Spleen (tissue), 11 donors: Measurements from ENCODE around the gene RETREG1. TPM values are rescaled to one million over a fixed set of nuclear protein-coding genes. Genes with fewer than 3 reads are reported as not detected.

Source experiments
- DNase-seq: peaks from one replicate; pipeline ENCODE4 v3.0.0-alpha.2; 2020
- H3K27ac ChIP-seq, 8 donors: fragments of 200-600 bp; sonication (generic) in 7 of 8; 1 replicate in 4 of 8; 2 replicates in 4 of 8; pipeline versions ENCODE4 v1.5.0 to v1.8.0; 2016 to 2021; ENCODE audit warnings: inconsistent platforms in 4 of 8, mild to moderate bottlenecking in 4 of 8, moderate library complexity in 1 of 8
- H3K27me3 ChIP-seq, 7 donors: fragments of 200-600 bp; sonication (generic) in 6 of 7; replicated peaks in 1 of 7; 1 replicate in 4 of 7; 2 replicates in 3 of 7; pipeline versions ENCODE4 v1.5.0 to v1.8.0; 2016 to 2021; ENCODE audit warnings: inconsistent platforms in 3 of 7, mild to moderate bottlenecking in 1 of 7
- H3K36me3 ChIP-seq, 6 donors: fragments of 200-600 bp; sonication (generic) in 5 of 6; 1 replicate in 4 of 6; 2 replicates in 2 of 6; pipeline versions ENCODE4 v1.5.0 to v1.8.0; 2016 to 2021; ENCODE audit warnings: inconsistent platforms in 2 of 6
- H3K4me1 ChIP-seq, 6 donors: fragments of 200-600 bp; sonication (generic) in 5 of 6; 1 replicate in 3 of 6; 2 replicates in 3 of 6; pipeline versions ENCODE4 v1.5.0 to v1.8.0; 2016 to 2021; ENCODE audit warnings: inconsistent platforms in 3 of 6
- H3K4me3 ChIP-seq, 8 donors: fragments of 200-600 bp; sonication (generic) in 7 of 8; 1 replicate in 4 of 8; 2 replicates in 4 of 8; pipeline versions ENCODE4 v1.5.0 to v1.8.0; 2016 to 2021; ENCODE audit warnings: inconsistent platforms in 4 of 8, mild to moderate bottlenecking in 4 of 8, moderate library complexity in 2 of 8
- H3K9me3 ChIP-seq, 8 donors: fragments of 200-600 bp; sonication (generic) in 7 of 8; 1 replicate in 4 of 8; 2 replicates in 4 of 8; pipeline versions ENCODE4 v1.5.0 to v1.8.0; 2016 to 2021; ENCODE audit warnings: inconsistent platforms in 4 of 8
- CTCF ChIP-seq, 11 experiments: fragments of 200-600 bp in 7 of 11; fragments of 450-650 bp in 4 of 11; sonication (generic) in 4 of 11; IDR thresholded peaks in 8 of 11; conservative IDR thresholded peaks in 3 of 11; 1 replicate in 7 of 11; 2 replicates in 4 of 11; pipeline versions ENCODE4 v1.4.0 to v1.8.0; 2016 to 2021; ENCODE audit warnings: antibody characterized with exemption in 11 of 11, inconsistent platforms in 4 of 11, mild to moderate bottlenecking in 1 of 11
- POLR2A ChIP-seq, 3 donors: fragments of 450-650 bp; IDR thresholded peaks; one replicate each; pipeline ENCODE4 v1.5.1; 2017; ENCODE audit warnings: antibody characterized with exemption in 3 of 3, mild to moderate bottlenecking in 1 of 3
- POLR2AphosphoS5 ChIP-seq, 3 donors: sonication (generic); formaldehyde crosslinking; IDR thresholded peaks; one replicate each; pipeline ENCODE4 v1.5.1; 2017; ENCODE audit warnings: antibody characterized with exemption in 3 of 3
- WGBS, 5 donors: extraction: QIAGEN DNeasy Blood & Tissue Kit in 3 of 5; methylation state at CpG; one replicate each; pipeline versions ENCODE4 v1.1.5 to v1.1.7; 2013 to 2018; 5-methylcytosine and 5-hydroxymethylcytosine counted together
- intact Hi-C: fragments of 100-400 bp; cut with DNase I; formaldehyde crosslinking; loops from one replicate; pipeline ENCODE4 v1.15.0; 2023; ENCODE audit warnings: low total_unique reads
- polyA plus RNA-seq, 3 donors: library from polyadenylated mRNA; stranded (reverse); fragments of 200-250 nt; gene quantifications; one replicate each; pipeline ENCODE4 v1.2.1, GENCODE V29; 2013
- total RNA-seq, 7 donors: library from RNA; depleted of rRNA in 3 of 7; stranded (reverse); fragments of >200 nt in 3 of 7; fragmentation: NEBNext Ultra II Directional in 4 of 7; extraction: Animal tissue kit (Norgen Biotek cat#: 25700) in 4 of 7; gene quantifications; one replicate each; pipeline versions ENCODE4 v1.1.0 to v1.2.1, GENCODE V29; 2016 to 2021
- donor health status: healthy with polysubstance abuse.
- donor health status: DM: no; HTN: no; CAD: no; lungs with moderate emphysema.
- donor health status: DM: no; HTN: no; CAD: no.
- donor health status: Bipolar disorder and iron deficiency.
- donor health status: healthy.
- donor health status: DM: no; HTN: no; CAD: no.
- donor health status: DM: yes; HTN: yes; CAD: no.

Gene RETREG1
- total and polyA plus RNA-seq, 10 donors, result 2.5 to 9.0 (median 5.1) TPM

DNA sequence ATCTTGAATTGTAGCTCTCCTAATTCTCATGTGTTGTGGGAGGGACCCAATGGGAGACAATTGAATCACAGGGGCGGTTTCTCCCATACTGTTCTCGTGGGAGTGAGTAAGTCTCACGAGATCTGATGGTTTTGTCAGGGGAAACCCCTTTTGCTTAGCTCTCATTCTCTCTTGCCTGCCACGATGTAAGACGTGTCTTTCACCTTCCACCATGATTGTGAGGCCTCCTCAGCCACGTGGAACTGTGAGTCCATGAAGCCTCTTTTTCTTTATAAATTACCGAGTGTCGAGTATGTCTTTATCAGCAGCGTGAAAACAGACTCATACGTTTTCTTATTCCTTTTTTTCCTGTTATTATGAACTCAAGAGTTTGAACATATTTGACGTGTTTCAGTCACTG lies 39.1 kb downstream of the RETREG1 start:
- no peak for TF ChIP-seq CTCF (IDR thresholded peaks at IDR 0.05 in 8 of 11, conservative IDR thresholded peaks at IDR 0.05 in 3 of 11)
- TF ChIP-seq POLR2A (IDR thresholded peaks at IDR 0.05), result no peak
- no peak for TF ChIP-seq POLR2AphosphoS5 (IDR thresholded peaks at IDR 0.05)
- Histone ChIP-seq H3K27ac (no peak overlapping the region), H3K36me3 (no peaks in the 10 kb centered on the region), H3K4me3 (no peak overlapping the region), H3K9me3 (no peaks in the 10 kb centered on the region), H3K27me3 (no peaks in the 10 kb centered on the region), H3K4me1 (no peaks in the 10 kb centered on the region)
- 73 to 86% (median 84%) methylated on average over 11 of the region's 11 CpGs for WGBS, 5 donors
- DNase-seq, result no peak
- intact Hi-C loops, result no loop called here

DNA sequence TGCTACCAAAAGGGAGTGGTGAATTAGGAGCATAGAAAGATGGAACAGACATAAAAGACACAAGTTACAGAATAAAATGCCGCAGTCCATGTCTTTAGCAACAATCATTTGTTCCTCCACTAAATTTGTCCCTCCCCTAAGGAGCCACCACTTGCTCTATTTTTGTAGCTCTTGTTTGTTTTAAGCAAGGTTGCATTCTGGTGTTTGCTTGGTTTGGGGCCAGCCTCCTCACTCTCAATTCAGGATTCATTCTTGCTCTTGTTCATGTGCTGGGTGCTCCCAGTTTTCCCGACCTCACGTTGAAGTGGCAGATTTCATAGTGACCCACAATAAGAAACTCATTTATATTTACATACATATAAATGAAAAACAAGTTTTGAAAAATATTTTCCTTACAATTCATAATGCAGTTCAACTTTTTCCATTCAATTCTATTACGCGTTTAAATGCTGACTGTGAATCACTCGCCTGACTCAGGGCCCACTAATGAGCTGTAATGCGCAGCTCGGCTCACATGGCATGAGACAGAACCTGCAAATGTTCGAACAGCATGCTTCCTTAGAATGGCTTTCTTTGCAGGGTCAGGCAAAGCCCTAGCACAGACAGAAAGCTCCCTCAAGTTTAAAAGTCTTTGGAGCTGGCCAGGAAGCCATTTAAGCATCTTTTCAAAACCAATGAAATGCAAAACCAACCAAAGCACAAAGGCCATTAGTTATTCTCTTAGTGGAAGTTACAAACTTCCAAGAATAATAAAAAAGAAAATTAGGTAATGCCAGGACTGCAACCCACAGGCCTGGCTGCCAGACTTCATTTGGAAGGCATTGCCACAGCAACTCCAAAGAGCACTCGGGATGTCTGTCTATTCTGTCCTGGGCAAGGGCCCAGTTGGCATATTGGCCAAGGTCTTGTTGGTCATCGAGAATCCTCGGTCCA lies 41.7 kb downstream of the RETREG1 start:
- H3K27me3 ChIP-seq, result no peaks in the 10 kb centered on the region
- H3K4me3 ChIP-seq, result no peak overlapping the region
- peaks cover 0 to under 1% (median 0%) of the 10 kb centered on the region in 6 donors for H3K36me3 ChIP-seq
- 84 to 96% (median 91%) methylated on average over 12 of the region's 12 CpGs for WGBS, 5 donors
- intact Hi-C loops, result no loop called here
- DNase-seq, result no peak
- no peaks in the 10 kb centered on the region for H3K4me1 ChIP-seq
- no peak overlapping the region for H3K27ac ChIP-seq
- TF ChIP-seq POLR2A (IDR thresholded peaks at IDR 0.05) (no peak), POLR2AphosphoS5 (IDR thresholded peaks at IDR 0.05) (no peak), CTCF (IDR thresholded peaks at IDR 0.05 in 8 of 11, conservative IDR thresholded peaks at IDR 0.05 in 3 of 11) (no peak)
- no peaks in the 10 kb centered on the region for H3K9me3 ChIP-seq

DNA sequence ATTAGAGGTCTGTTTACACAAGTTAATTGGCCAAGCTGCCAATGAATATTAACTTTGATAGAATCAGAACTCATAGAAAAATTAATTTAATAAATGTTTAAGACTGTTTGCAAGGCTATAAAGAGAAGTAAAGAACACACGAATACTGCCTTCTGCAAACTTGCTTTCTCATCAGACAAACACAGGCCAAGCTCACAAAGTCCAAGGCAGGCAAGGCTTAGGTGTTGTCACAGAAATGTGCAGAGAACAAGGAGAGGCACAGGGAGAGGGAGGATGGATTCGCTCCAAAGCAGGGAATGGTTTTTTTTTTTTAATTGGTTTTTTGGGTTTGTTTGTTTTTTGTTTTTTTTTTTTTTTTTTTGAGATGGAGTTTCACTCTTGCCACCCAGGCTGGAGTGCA lies 43.4 kb downstream of the RETREG1 start:
- DNase-seq, result no peak
- Histone ChIP-seq H3K4me3 (no peak overlapping the region), H3K36me3 (peaks cover 0 to 3% (median 0%) of the 10 kb centered on the region in 6 donors), H3K4me1 (no peaks in the 10 kb centered on the region), H3K27ac (no peak overlapping the region), H3K27me3 (no peaks in the 10 kb centered on the region), H3K9me3 (no peaks in the 10 kb centered on the region)
- 79 to 97% (median 87%) methylated on average over 2 of the region's 2 CpGs for WGBS, 5 donors
- TF ChIP-seq POLR2AphosphoS5 (IDR thresholded peaks at IDR 0.05) (no peak), CTCF (IDR thresholded peaks at IDR 0.05 in 8 of 11, conservative IDR thresholded peaks at IDR 0.05 in 3 of 11) (no peak), POLR2A (IDR thresholded peaks at IDR 0.05) (no peak)
- intact Hi-C loops, result no loop called here

- DNase-seq, result no peak
- no peaks in the 10 kb centered on the region for H3K4me1 ChIP-seq
- H3K27ac ChIP-seq, result no peak overlapping the region
- TF ChIP-seq POLR2AphosphoS5 (IDR thresholded peaks at IDR 0.05) (no peak), CTCF (IDR thresholded peaks at IDR 0.05 in 8 of 11, conservative IDR thresholded peaks at IDR 0.05 in 3 of 11) (no peak), POLR2A (IDR thresholded peaks at IDR 0.05) (no peak)
- WGBS, 5 donors, result 94 to 96% (median 95%) methylated on average over 19 of the region's 19 CpGs
- H3K27me3 ChIP-seq, result no peaks in the 10 kb centered on the region
- H3K36me3 ChIP-seq, result peaks cover 0 to 3% (median 0%) of the 10 kb centered on the region in 6 donors
- H3K4me3 ChIP-seq, result no peak overlapping the region
- H3K9me3 ChIP-seq, result no peaks in the 10 kb centered on the region
- intact Hi-C loops, result no loop called here
Measured at GRCh38 chr5:16572289-16573015, 44.3 kb downstream of the RETREG1 start.
